Measurements from ENCODE around the gene EMILIN3.

The EMILIN3 gene

GRCh38 chr20:41394081-41394480 lies 27.5 kb upstream of the EMILIN3 start:
- no peak overlapping the region for H3K27ac ChIP-seq
- H3K36me3 ChIP-seq: no peaks in the 10 kb centered on the region
- H3K4me3 ChIP-seq (ENCODE audit: low read depth in 1 of 2, low read length in 1 of 2): no peak overlapping the region
- no peak for TF ChIP-seq CTCF (IDR thresholded peaks at IDR 0.05)
- peaks cover 44% of the 10 kb centered on the region for H3K27me3 ChIP-seq
- no peaks in the 10 kb centered on the region for H3K9me3 ChIP-seq
- H3K4me1 ChIP-seq (ENCODE audit: control insufficient read depth in 1 of 2, insufficient read depth in 1 of 2, low read depth in 1 of 2, low read length in 1 of 2): no peaks in the 10 kb centered on the region

GRCh38 chr20:41393705-41394066 lies 27.1 kb upstream of the EMILIN3 start:
- Histone ChIP-seq H3K36me3 (no peaks in the 10 kb centered on the region), H3K4me1 (ENCODE audit: control insufficient read depth in 1 of 2, insufficient read depth in 1 of 2, low read depth in 1 of 2, low read length in 1 of 2) (no peaks in the 10 kb centered on the region), H3K9me3 (no peaks in the 10 kb centered on the region), H3K4me3 (ENCODE audit: low read depth in 1 of 2, low read length in 1 of 2) (no peak overlapping the region), H3K27me3 (peaks cover 47% of the 10 kb centered on the region), H3K27ac (no peak overlapping the region)
- TF ChIP-seq CTCF (IDR thresholded peaks at IDR 0.05): no peak

- TF ChIP-seq CTCF (IDR thresholded peaks at IDR 0.05): no peak
- Histone ChIP-seq H3K27ac (no peak overlapping the region), H3K4me1 (ENCODE audit: control insufficient read depth in 1 of 2, insufficient read depth in 1 of 2, low read depth in 1 of 2, low read length in 1 of 2) (no peaks in the 10 kb centered on the region), H3K9me3 (no peaks in the 10 kb centered on the region), H3K27me3 (peaks cover 53% of the 10 kb centered on the region), H3K4me3 (ENCODE audit: low read depth in 1 of 2, low read length in 1 of 2) (no peak overlapping the region), H3K36me3 (no peaks in the 10 kb centered on the region)
Observed at GRCh38 chr20:41392871-41393704, 26.5 kb upstream of the EMILIN3 start.

- Histone ChIP-seq H3K4me3 (ENCODE audit: low read depth in 1 of 2, low read length in 1 of 2) (no peak overlapping the region), H3K9me3 (no peaks in the 10 kb centered on the region), H3K4me1 (ENCODE audit: control insufficient read depth in 1 of 2, insufficient read depth in 1 of 2, low read depth in 1 of 2, low read length in 1 of 2) (no peaks in the 10 kb centered on the region), H3K27me3 (peaks cover 59% of the 10 kb centered on the region), H3K27ac (no peak overlapping the region), H3K36me3 (no peaks in the 10 kb centered on the region)
- TF ChIP-seq CTCF (IDR thresholded peaks at IDR 0.05): no peak
Observed at GRCh38 chr20:41392295-41392694, 25.7 kb upstream of the EMILIN3 start.

GRCh38 chr20:41391587-41392001 lies 25.0 kb upstream of the EMILIN3 start:
- H3K4me3 ChIP-seq (ENCODE audit: low read depth in 1 of 2, low read length in 1 of 2): no peak overlapping the region
- no peak overlapping the region for H3K27ac ChIP-seq
- no peak for TF ChIP-seq CTCF (IDR thresholded peaks at IDR 0.05)
- peaks cover 66% of the 10 kb centered on the region for H3K27me3 ChIP-seq
- no peaks in the 10 kb centered on the region for H3K36me3 ChIP-seq
- no peaks in the 10 kb centered on the region for H3K9me3 ChIP-seq
- H3K4me1 ChIP-seq (ENCODE audit: control insufficient read depth in 1 of 2, insufficient read depth in 1 of 2, low read depth in 1 of 2, low read length in 1 of 2): no peaks in the 10 kb centered on the region

Data from neutrophil (primary cell).